Astrocyte of the cerebellum (primary cell): ENCODE measurements around the gene RPS3.
"Not testable (repeated sequence)": the region's sequence is repeated elsewhere in the genome, so short reads cannot be mapped to it uniquely, and the experiment has no call there.

Experiments
- DNase-seq: peaks from one replicate; pipeline ENCODE4 v3.0.0-alpha.2; 2011; ENCODE audit warnings: low read depth
- H3K4me3 ChIP-seq: 2 replicates; pipeline ENCODE4 v1.5.1; 2011; ENCODE audit warnings: mild to moderate bottlenecking, low read depth, low read length, moderate library complexity
- CTCF ChIP-seq: IDR thresholded peaks from 2 replicates; pipeline ENCODE4 v1.5.1; 2012; ENCODE audit warnings: low read length, low read depth, moderate library complexity, mild to moderate bottlenecking; ENCODE audit errors: missing control alignments
- in situ Hi-C: cut with HindIII; loops from 2 replicates; pipeline ENCODE4 v1.10.0; 2017; ENCODE audit warnings: low sequenced_read_pairs

The RPS3 gene

GRCh38 chr11:75376175-75376574 is 23.1 kb upstream of the RPS3 start:
- in situ Hi-C loops, result no loop called here
- DNase-seq, result no peak
- no peak overlapping the region for H3K4me3 ChIP-seq
- TF ChIP-seq CTCF, result no peak

GRCh38 chr11:75378776-75379175 is 20.5 kb upstream of the RPS3 start:
- DNase-seq, in situ Hi-C loops, H3K4me3 ChIP-seq: not testable (repeated sequence)

- no peak overlapping the region for H3K4me3 ChIP-seq
- in situ Hi-C loops, result no loop called here
- TF ChIP-seq CTCF, result no peak
- no peak for DNase-seq
These were observed 19.1 kb upstream of the RPS3 start for GRCh38 chr11:75380245-75380644.

GRCh38 chr11:75380716-75381420 is 18.4 kb upstream of the RPS3 start:
- DNase-seq, result no peak
- H3K4me3 ChIP-seq, result no peak overlapping the region
- in situ Hi-C loops, result no loop called here
- TF ChIP-seq CTCF, result no peak

- DNase-seq, result no peak
- in situ Hi-C loops, result no loop called here
- no peak for TF ChIP-seq CTCF
- no peak overlapping the region for H3K4me3 ChIP-seq
These were observed 16.1 kb upstream of the RPS3 start for GRCh38 chr11:75383246-75383645.

- DNase-seq, result peak; percentile 26
- H3K4me3 ChIP-seq, result no peak overlapping the region
- in situ Hi-C loops, result no loop called here
- peak; percentile 98 for TF ChIP-seq CTCF
These were observed 14.8 kb upstream of the RPS3 start for GRCh38 chr11:75384438-75385080.

- no peak for DNase-seq
- H3K4me3 ChIP-seq, result no peak overlapping the region
- in situ Hi-C loops, result no loop called here
- TF ChIP-seq CTCF, result no peak
These were observed 12.2 kb upstream of the RPS3 start for GRCh38 chr11:75386942-75387630.
